ENCODE measurements around the gene CPTP.

Gene CPTP

GRCh38 chr1:1291548-1292441 is 32.8 kb upstream of the CPTP start:
- Histone ChIP-seq H2AFZ (ENCODE audit: low read depth) (no peak overlapping the region), H4K20me1 (ENCODE audit: insufficient read depth) (no peaks in the 10 kb centered on the region), H3K36me3 (ENCODE audit: insufficient read depth) (no peaks in the 10 kb centered on the region), H3K4me2 (peak overlapping the region; percentile 21; the same call in 1 of the 2 replicates), H3K27me3 (ENCODE audit: insufficient read depth, low read depth) (peaks cover 25% of the 10 kb centered on the region), H3K27ac (no peak overlapping the region), H3K4me1 (ENCODE audit: low read depth, poor library complexity, severe bottlenecking) (peaks cover 22% of the 10 kb centered on the region), H3K9ac (no peak overlapping the region), H3K4me3 (IDR thresholded peaks at IDR 0.05; ENCODE audit: insufficient read depth, low read depth, low read length) (no peak overlapping the region), H3K79me2 (ENCODE audit: insufficient read depth, low read depth) (no peaks in the 10 kb centered on the region)
- peak; percentile 78; the same call in 1 of the 2 replicates for TF ChIP-seq CTCF (conservative IDR thresholded peaks at IDR 0.05; ENCODE audit: low read depth, low read length)

- Histone ChIP-seq H3K4me2 (no peak overlapping the region), H4K20me1 (ENCODE audit: insufficient read depth) (no peaks in the 10 kb centered on the region), H3K27ac (no peak overlapping the region), H3K4me1 (ENCODE audit: low read depth, poor library complexity, severe bottlenecking) (peaks cover 22% of the 10 kb centered on the region), H3K79me2 (ENCODE audit: insufficient read depth, low read depth) (no peaks in the 10 kb centered on the region), H3K27me3 (ENCODE audit: insufficient read depth, low read depth) (peaks cover 19% of the 10 kb centered on the region; the same call in 1 of the 2 replicates), H2AFZ (ENCODE audit: low read depth) (no peak overlapping the region), H3K4me3 (IDR thresholded peaks at IDR 0.05; ENCODE audit: insufficient read depth, low read depth, low read length) (no peak overlapping the region), H3K9ac (no peak overlapping the region), H3K36me3 (ENCODE audit: insufficient read depth) (no peaks in the 10 kb centered on the region)
- TF ChIP-seq CTCF (conservative IDR thresholded peaks at IDR 0.05; ENCODE audit: low read depth, low read length) = no peak
These were observed 32.2 kb upstream of the CPTP start for GRCh38 chr1:1292442-1292779.

- Histone ChIP-seq H3K36me3 (ENCODE audit: insufficient read depth) (no peaks in the 10 kb centered on the region), H3K9ac (no peak overlapping the region), H2AFZ (ENCODE audit: low read depth) (no peak overlapping the region), H3K4me3 (IDR thresholded peaks at IDR 0.05; ENCODE audit: insufficient read depth, low read depth, low read length) (no peak overlapping the region), H3K4me2 (no peak overlapping the region), H4K20me1 (ENCODE audit: insufficient read depth) (no peaks in the 10 kb centered on the region), H3K79me2 (ENCODE audit: insufficient read depth, low read depth) (no peaks in the 10 kb centered on the region), H3K27ac (no peak overlapping the region), H3K27me3 (ENCODE audit: insufficient read depth, low read depth) (peaks cover 15% of the 10 kb centered on the region; the same call in 1 of the 2 replicates), H3K4me1 (ENCODE audit: low read depth, poor library complexity, severe bottlenecking) (peaks cover 22% of the 10 kb centered on the region)
- no peak for TF ChIP-seq CTCF (conservative IDR thresholded peaks at IDR 0.05; ENCODE audit: low read depth, low read length)
These were observed 31.8 kb upstream of the CPTP start for GRCh38 chr1:1292851-1293250.

GRCh38 chr1:1293263-1294249 is 31.0 kb upstream of the CPTP start:
- H3K4me2 ChIP-seq = no peak overlapping the region
- no peak overlapping the region for H3K27ac ChIP-seq
- H3K36me3 ChIP-seq (ENCODE audit: insufficient read depth) = no peaks in the 10 kb centered on the region
- H3K27me3 ChIP-seq (ENCODE audit: insufficient read depth, low read depth) = peaks cover 15% of the 10 kb centered on the region; the same call in 1 of the 2 replicates
- H4K20me1 ChIP-seq (ENCODE audit: insufficient read depth) = no peaks in the 10 kb centered on the region
- no peak overlapping the region for H3K4me3 ChIP-seq (IDR thresholded peaks at IDR 0.05; ENCODE audit: insufficient read depth, low read depth, low read length)
- no peaks in the 10 kb centered on the region for H3K79me2 ChIP-seq (ENCODE audit: insufficient read depth, low read depth)
- TF ChIP-seq CTCF (conservative IDR thresholded peaks at IDR 0.05; ENCODE audit: low read depth, low read length) = no peak
- H3K9ac ChIP-seq = no peak overlapping the region
- peaks cover 22% of the 10 kb centered on the region for H3K4me1 ChIP-seq (ENCODE audit: low read depth, poor library complexity, severe bottlenecking)
- no peak overlapping the region for H2AFZ ChIP-seq (ENCODE audit: low read depth)

All from KMS-11 (cell line).